ENCODE results near the gene OR2Y1. TPM values are rescaled to one million over a fixed set of nuclear protein-coding genes. Genes with fewer than 3 reads are reported as not detected.

Gene OR2Y1
- not detected in 2 replicates for total RNA-seq

DNA sequence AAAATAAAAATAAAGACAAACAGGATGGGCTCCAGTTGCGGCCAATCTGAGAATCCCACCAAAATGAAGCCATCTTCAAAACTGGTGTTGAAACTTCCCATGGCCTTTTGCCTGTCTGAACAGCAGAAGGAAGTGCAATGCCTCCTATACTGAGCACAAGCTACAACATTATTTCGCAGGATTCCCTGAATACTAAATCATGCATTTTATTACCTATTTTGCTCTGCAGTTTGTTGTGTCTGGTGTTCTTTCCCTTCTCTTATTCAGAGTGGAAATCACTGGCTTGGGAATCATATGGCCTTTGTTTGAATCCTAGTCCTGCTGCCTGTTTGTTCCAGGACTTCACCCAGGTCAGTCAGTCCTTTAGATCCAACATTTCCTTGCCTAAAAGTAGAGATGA lies at the start of gene OR2Y1:
OR2Y1 (minus strand) TSS at position 101 of the 400 bp plus-strand sequence; CDS start at position 101, 0 bp downstream.

Small RNA genes within 50 kb of the gene (small RNA-seq; reads per million reads assigned to genes)
- 0.40 reads per million, percentile 18 among the genes with 10 or more reads in this experiment for gene RNU1-17P

Other genes with a start within 250 kb of the OR2Y1 start
- gene CNOT6, start 245.7 kb downstream of the OR2Y1 start, total RNA-seq = 7.9 and 10.4 TPM in 2 replicates
- not detected in 2 replicates for gene SCGB3A1, start 148.6 kb downstream of the OR2Y1 start, total RNA-seq
- under 0.01 TPM in 2 replicates for gene FLT4, start 90.5 kb downstream of the OR2Y1 start, total RNA-seq
- gene MGAT1, start 62.7 kb upstream of the OR2Y1 start, total RNA-seq = 174 and 290 TPM in 2 replicates
- 14.9 and 23.9 TPM in 2 replicates for gene ZFP62, start 121.2 kb upstream of the OR2Y1 start, total RNA-seq
- gene BTNL8, start 159.1 kb upstream of the OR2Y1 start, total RNA-seq = not detected in 2 replicates
- not detected in 2 replicates for gene BTNL3, start 248.8 kb upstream of the OR2Y1 start, total RNA-seq

All from placental epithelial cell (primary cell).